Measurements from ENCODE around the gene POLR3GL.

Gene POLR3GL

GRCh38 chr1:145992502-145992936 is 28.0 kb downstream of the POLR3GL start:
- peak overlapping the region; percentile 77 to 82 for H3K4me3 ChIP-seq (replicated peaks in 1 of 2; ENCODE audit: low read depth in 2 of 2, low read length in 2 of 2)
- no peak for DNase-seq (ENCODE audit: low read depth in 2 of 2)
- no peak for TF ChIP-seq CTCF (IDR thresholded peaks at IDR 0.05; ENCODE audit: low read depth, low read length)

DNA sequence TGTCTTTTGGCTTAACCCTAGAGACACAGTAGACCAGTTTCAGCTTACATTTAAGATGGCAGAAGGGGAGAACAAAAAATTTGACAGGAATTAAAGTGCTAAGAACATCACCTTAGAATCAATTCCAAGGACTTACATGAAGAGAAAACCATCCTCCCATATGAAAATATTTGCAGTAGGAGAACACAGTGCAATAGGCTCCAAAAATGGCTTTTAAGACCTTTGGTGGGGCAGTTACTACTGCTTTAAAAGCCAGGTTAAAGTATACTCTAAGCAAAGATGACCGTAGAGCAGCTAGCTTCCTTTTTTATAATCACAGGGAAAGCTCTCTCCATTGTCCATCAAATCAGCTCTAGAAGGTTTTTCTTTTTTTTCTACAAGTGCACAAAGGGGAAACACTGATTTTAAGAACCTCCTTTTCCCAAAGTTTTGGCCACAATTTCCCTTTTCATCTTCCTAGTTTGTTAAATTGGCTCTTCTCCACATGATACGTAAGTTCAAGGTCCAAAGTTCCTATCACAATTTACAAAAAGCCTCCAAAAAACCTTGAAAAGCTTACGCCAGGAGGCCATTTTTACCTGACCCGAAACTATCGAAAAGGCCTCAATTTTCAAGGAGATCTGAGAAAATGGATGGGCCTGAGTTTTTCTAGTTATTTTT is 28.6 kb downstream of the POLR3GL start:
- DNase-seq (ENCODE audit: low read depth in 2 of 2) = no peak
- TF ChIP-seq CTCF (IDR thresholded peaks at IDR 0.05; ENCODE audit: low read depth, low read length) = no peak
- H3K4me3 ChIP-seq (replicated peaks in 1 of 2; ENCODE audit: low read depth in 2 of 2, low read length in 2 of 2) = peak overlapping the region; percentile 77 to 82

GRCh38 chr1:145993618-145994390 is 29.3 kb downstream of the POLR3GL start:
- no peak for DNase-seq (ENCODE audit: low read depth in 2 of 2)
- TF ChIP-seq CTCF (IDR thresholded peaks at IDR 0.05; ENCODE audit: low read depth, low read length) = no peak
- H3K4me3 ChIP-seq (replicated peaks in 1 of 2; ENCODE audit: low read depth in 2 of 2, low read length in 2 of 2) = peak overlapping the region; percentile 77 to 82

DNA sequence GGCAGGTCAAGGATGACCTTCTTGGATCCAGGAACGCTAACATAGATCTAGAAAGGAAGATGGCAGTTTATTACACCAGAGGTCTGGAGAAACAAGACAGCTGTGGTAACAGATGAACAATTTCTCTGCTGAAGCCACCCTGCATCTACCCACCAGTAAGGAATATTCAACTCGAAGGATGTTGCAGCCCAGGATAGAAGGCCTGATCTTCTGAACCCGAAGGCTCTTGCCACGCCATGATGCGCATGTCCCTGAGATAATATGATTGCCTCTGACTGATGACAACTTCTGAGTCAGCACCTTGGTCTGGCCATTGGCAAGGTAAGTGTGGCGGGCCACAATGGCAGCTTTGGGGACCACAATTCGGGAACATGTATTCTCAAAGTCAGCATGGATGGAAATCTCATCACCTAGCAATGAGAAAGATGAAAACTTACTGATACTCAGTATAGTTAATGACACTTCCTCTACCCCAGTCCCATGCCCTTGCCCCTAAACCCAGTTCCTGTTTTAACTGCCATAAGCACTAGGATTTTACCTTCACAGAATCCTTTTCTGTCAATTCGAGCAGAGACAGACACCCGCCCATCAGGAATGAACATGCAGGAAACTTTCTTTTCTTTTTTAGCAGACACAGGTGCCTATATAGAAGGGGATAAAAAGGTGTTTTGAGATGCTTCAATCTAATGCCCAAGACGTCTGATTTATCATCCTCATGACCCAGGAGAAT is 30.1 kb downstream of the POLR3GL start:
- no peak for DNase-seq (ENCODE audit: low read depth in 2 of 2)
- no peak for TF ChIP-seq CTCF (IDR thresholded peaks at IDR 0.05; ENCODE audit: low read depth, low read length)
- H3K4me3 ChIP-seq (replicated peaks in 1 of 2; ENCODE audit: low read depth in 2 of 2, low read length in 2 of 2) = peak overlapping the region; percentile 77 to 82

DNA sequence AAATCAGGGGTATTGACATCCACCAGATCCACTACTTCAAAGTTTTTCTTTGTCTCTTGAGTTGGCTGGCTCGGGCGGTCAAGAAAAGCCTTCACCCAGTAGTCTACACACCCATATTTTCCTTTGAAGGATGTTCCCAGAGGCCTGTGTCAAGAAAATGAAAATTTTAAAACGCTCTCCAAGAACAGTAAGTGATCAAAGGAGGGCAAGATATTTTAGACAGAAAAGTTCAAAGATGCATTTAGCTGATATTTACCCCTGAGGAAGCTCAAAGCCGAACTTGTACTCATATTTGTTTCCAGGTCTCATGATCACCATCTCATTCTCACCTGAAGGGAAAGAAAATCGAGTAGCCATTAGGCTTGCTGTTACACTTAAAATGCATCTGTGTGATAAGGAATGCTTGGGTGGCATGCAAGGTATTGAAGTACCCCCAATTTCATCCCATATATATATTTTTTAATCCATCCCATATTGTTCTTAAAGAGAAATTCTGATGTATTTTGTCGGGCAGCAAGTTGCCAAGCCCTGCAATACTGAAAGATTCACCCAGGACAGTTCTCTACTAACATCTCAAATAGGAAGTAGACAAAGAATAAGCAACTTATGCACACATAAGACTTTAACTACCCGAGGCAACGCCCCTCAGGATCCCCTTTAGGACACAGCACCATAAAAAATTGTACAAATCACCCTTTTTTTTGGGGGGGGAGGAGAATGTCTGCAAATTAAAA is 30.8 kb downstream of the POLR3GL start:
- no peak for TF ChIP-seq CTCF (IDR thresholded peaks at IDR 0.05; ENCODE audit: low read depth, low read length)
- no peak for DNase-seq (ENCODE audit: low read depth in 2 of 2)
- peak overlapping the region; percentile 77 to 82 for H3K4me3 ChIP-seq (replicated peaks in 1 of 2; ENCODE audit: low read depth in 2 of 2, low read length in 2 of 2)

DNA sequence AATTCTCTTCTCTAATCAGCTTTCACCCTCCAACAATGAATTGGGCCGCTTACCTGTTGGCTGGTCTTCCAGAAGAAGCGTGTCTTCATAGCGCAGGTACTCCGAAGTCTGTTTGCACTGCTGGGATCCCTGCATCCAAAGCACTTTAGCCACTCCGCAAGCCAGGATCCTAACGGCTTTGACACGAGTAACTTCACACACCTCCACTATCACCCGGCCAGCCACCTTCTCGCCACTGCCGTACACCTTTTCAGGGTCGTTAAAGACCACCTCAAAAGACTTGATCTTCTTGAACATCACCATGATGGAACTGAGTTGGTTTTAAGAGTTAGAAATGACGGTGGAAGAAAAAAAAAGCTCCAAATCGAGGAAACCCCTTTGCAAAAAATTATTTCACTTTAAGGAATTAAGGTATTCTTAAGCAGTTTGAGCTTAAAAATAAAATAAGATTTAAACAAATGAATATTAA is 31.5 kb downstream of the POLR3GL start:
- no peak for TF ChIP-seq CTCF (IDR thresholded peaks at IDR 0.05; ENCODE audit: low read depth, low read length)
- DNase-seq (ENCODE audit: low read depth in 2 of 2) = no peak
- peak overlapping the region; percentile 77 to 82 for H3K4me3 ChIP-seq (replicated peaks in 1 of 2; ENCODE audit: low read depth in 2 of 2, low read length in 2 of 2)
